ENCODE data around the gene CLNS1A. TPM values are rescaled to one million over a fixed set of nuclear protein-coding genes. Genes with fewer than 3 reads are reported as not detected.
A peak's percentile ranks its signal among the peaks of the same experiment; 100 is the strongest.
"Not testable (repeated sequence)": the region's sequence is repeated elsewhere in the genome, so short reads cannot be mapped to it uniquely, and the experiment has no call there.

CLNS1A gene
- total and polyA plus RNA-seq, 11 donors, result 49.5 to 85.1 (median 69.4) TPM

DNA sequence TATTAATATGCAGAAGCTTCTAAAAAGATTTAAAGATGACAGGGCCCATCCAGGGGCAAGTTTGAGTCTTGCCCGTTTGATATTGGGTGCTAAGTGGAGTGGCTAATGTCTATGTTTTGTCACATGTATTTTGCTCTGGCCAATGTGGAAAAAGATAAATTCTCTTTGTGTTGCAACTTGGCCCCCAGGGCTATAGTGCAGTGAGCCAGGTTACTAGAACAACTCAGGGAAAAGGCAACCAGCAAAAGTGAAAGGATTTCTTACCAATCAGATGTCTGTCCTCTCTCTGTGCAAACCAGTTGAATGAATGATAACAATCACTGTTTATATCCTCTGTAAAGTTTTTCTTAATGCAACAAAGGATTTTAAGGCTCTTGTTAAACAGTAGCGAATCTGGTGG, 4.6 kb upstream of the CLNS1A start:
- peaks cover 0 to 4% (median 3%) of the 10 kb centered on the region in 12 donors for H3K4me1 ChIP-seq
- intact Hi-C loops (cut with DNase I), result no loop called here

DNA sequence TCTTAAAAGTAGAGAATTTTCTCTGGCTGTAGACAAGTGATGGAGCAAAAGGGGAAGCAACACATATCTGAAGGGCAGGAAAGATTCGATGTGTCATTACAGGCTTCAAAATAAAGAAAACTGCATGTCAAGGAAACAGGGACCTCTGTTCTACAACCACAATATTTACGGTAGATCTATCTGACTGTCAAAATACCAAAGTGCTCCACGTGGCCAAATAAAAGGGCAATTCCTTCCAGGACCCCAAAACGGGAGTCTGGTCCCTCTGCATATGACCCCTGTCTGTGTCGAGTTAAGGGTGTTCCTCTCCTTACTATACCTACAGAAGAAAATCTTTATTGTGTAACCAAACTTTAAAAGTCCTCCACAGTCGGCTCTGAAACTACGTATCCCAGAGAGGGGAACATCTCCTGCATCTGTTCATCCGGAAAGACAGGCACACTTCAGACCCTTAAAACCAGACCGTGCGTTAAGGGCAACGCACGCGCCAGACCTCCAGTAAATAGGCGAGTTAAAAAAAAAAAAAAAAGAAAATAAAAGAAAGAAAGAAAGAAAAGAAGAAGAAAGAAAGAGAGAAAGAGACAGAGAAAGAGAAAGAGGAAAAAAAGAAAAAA, 756 bp downstream of the CLNS1A start:
- no peaks in the 10 kb centered on the region for H3K27me3 ChIP-seq
- TF ChIP-seq, protein P1, sequence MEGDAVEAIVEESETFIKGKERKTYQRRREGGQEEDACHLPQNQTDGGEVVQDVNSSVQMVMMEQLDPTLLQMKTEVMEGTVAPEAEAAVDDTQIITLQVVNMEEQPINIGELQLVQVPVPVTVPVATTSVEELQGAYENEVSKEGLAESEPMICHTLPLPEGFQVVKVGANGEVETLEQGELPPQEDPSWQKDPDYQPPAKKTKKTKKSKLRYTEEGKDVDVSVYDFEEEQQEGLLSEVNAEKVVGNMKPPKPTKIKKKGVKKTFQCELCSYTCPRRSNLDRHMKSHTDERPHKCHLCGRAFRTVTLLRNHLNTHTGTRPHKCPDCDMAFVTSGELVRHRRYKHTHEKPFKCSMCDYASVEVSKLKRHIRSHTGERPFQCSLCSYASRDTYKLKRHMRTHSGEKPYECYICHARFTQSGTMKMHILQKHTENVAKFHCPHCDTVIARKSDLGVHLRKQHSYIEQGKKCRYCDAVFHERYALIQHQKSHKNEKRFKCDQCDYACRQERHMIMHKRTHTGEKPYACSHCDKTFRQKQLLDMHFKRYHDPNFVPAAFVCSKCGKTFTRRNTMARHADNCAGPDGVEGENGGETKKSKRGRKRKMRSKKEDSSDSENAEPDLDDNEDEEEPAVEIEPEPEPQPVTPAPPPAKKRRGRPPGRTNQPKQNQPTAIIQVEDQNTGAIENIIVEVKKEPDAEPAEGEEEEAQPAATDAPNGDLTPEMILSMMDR (IDR thresholded peaks at IDR 0.05), result no peak
- no peak for TF ChIP-seq POLR2A (IDR thresholded peaks at IDR 0.05)
- intact Hi-C loops (cut with DNase I), result loop anchor here in 2 of 10 donors (1.0 to 2.0 kb wide), 2 partner anchors 183 to 184 kb away; partner anchors contain the start of genes RSF1 (in 2 of the 2) and AAMDC (in 1 of the 2)
- ATAC-seq (no peak), DNase-seq (no peak)
- H3K27ac ChIP-seq, result peak overlapping the region in 9 of 12 donors; percentile 77 to 93 (median 86)
- H3K36me3 ChIP-seq, result peaks cover 0 to 12% (median 0%) of the 10 kb centered on the region in 9 donors
- WGBS, 4 donors, result 2 to 5% (median 4%) methylated on average over 14 of the region's 14 CpGs
- peaks cover 0 to 42% (median 15%) of the 10 kb centered on the region in 12 donors for H3K4me1 ChIP-seq
- H3K4me3 ChIP-seq, result peak overlapping the region; percentile 66 to 97 (median 85)
- no peaks in the 10 kb centered on the region for H3K9me3 ChIP-seq

More for the DNA sequence above, 4.6 kb upstream of the CLNS1A start:
- Histone ChIP-seq H3K4me3 (no peak overlapping the region), H3K9me3 (no peaks in the 10 kb centered on the region), H3K27me3 (peaks cover 0 to 7% (median 0%) of the 10 kb centered on the region in 9 donors), H3K27ac (no peak overlapping the region), H3K36me3 (no peaks in the 10 kb centered on the region)
- 75 to 86% (median 77%) methylated on average over 2 of the region's 2 CpGs for WGBS, 4 donors
- ATAC-seq, result no peak
- TF ChIP-seq POLR2A (IDR thresholded peaks at IDR 0.05), result no peak
- TF ChIP-seq, protein P1 (IDR thresholded peaks at IDR 0.05), result no peak
- no peak for DNase-seq

DNA sequence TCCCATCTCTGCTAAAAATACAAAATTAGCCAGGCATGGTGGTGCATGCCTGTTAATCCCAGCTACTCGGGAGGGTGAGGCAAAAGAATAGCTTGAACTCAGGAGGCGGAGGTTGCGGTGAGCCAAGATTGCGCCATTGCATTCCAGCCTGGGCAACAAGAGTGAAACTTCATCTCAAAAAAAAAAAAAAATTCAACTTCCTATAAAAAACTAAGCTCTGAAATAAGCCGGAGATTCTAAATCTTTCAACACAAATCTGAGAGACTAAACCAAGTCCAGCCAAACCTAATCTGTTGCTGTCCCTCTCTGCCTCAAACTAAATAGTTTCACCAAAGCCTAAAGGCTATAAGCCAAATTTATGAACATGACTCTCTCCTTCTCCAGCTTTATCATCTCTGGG, 3.7 kb downstream of the CLNS1A start:
- H3K27me3 ChIP-seq; ATAC-seq; H3K9me3 ChIP-seq; DNase-seq; intact Hi-C loops (cut with DNase I): not testable (repeated sequence)
- Histone ChIP-seq H3K4me3 (peak overlapping the region in 1 of 12 donors; percentile 24), H3K4me1 (peaks cover 0 to 57% (median 15%) of the 10 kb centered on the region in 12 donors), H3K27ac (peak overlapping the region in 1 of 12 donors; percentile 81), H3K36me3 (peaks cover 0 to 20% (median 7%) of the 10 kb centered on the region in 9 donors)
- WGBS, 4 donors, result 83 to 92% (median 89%) methylated on average over 5 of the region's 5 CpGs

DNA sequence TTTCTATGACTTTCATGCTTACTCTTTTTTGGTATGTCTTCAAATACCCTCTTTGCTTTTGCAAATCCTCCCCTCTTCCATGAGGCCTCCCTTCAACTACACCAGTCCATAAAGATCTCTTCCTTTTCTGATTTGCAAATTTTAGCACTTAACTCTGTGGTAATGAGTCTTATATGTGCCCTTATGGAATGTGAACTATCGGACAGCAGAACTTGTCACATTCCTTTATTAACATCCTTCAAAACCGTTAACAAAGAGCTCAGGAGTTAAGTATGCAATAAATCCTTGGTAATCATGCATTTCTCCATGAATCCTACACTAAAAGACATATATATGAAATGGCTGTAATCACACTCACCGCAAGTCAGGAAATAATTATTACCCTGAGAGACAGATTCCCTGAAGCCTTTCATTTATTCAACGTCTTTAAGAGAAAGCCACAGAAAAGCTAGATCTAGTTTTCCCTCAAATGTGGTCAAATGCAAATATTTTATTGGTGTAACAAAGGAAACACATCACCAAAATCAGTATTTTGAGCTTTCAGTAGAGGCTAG, 7.4 kb downstream of the CLNS1A start:
- 84 to 89% (median 86%) methylated on average over 4 of the region's 4 CpGs for WGBS, 4 donors
- DNase-seq (no peak), ATAC-seq (no peak)
- peaks cover 0 to 52% (median 28%) of the 10 kb centered on the region in 9 donors for H3K36me3 ChIP-seq
- H3K4me3 ChIP-seq, result no peak overlapping the region
- H3K4me1 ChIP-seq, result peaks cover 0 to 37% (median 0%) of the 10 kb centered on the region in 12 donors
- no peaks in the 10 kb centered on the region for H3K27me3 ChIP-seq
- H3K9me3 ChIP-seq, result no peaks in the 10 kb centered on the region
- peak overlapping the region in 1 of 12 donors; percentile 19 for H3K27ac ChIP-seq
- intact Hi-C loops (cut with DNase I), result no loop called here
- TF ChIP-seq POLR2A (IDR thresholded peaks at IDR 0.05), result no peak
- TF ChIP-seq, protein P1 (IDR thresholded peaks at IDR 0.05), result no peak

All from heart left ventricle (tissue), 16 donors.